A549 treated with GW870086 at 1 μM for 4 hours (cell line): Measurements from ENCODE around the gene ASIC4. TPM values are rescaled to one million over a fixed set of nuclear protein-coding genes. Genes with fewer than 3 reads are reported as not detected.

Source experiments
- total RNA-seq: library from RNA; stranded (reverse); fragments of 200-300 nt; extraction: Qiagen RNA extraction; gene quantifications from 5 replicates; pipeline ENCODE4 v1.2.3, GENCODE V29; 2022; ENCODE audit warnings: low read depth

The ASIC4 gene
- total RNA-seq: 0.11 to 0.15 TPM (median 0.14 TPM) in 3 of 5 replicates, not detected in the others

GRCh38 chr2:219514196-219514761 lies at the start of gene ASIC4:
TSS of gene ASIC4 (plus strand) at chr2:219514482. CDS start at chr2:219514725, 243 bp downstream.

GRCh38 chr2:219498280-219499057 lies 15.8 kb upstream of the ASIC4 start, which contains the start of gene GMPPA:
TSS of gene GMPPA (plus strand) at chr2:219498891. CDS start at chr2:219499976, 1,085 bp downstream.

GRCh38 chr2:219543596-219544358 lies 29.5 kb downstream of the ASIC4 start, which contains the start of the genes CHPF and TMEM198:
TSS of gene CHPF (minus strand) at chr2:219543809. CDS start at chr2:219543538, 271 bp downstream.
TSS of gene TMEM198 (plus strand) at chr2:219544028. CDS start at chr2:219544728, 700 bp downstream.

GRCh38 chr2:219571311-219572236 lies 57.3 kb downstream of the ASIC4 start, which contains the start of gene OBSL1:
TSS of gene OBSL1 (minus strand) at chr2:219571539. CDS start at chr2:219571232, 307 bp downstream.

GRCh38 chr2:219572237-219573001 lies 58.1 kb downstream of the ASIC4 start, which contains the start of gene INHA:
TSS of gene INHA (plus strand) at chr2:219572310. CDS start at chr2:219572375, 65 bp downstream.

Other genes with a start within 250 kb of the ASIC4 start
- gene DNAJB2, start 235.1 kb upstream of the ASIC4 start, total RNA-seq: 30.0 to 40.2 TPM (median 38.3 TPM) in 5 replicates
- 0.95 to 1.9 TPM (median 1.5 TPM) in 5 replicates for gene PTPRN, start 205.1 kb upstream of the ASIC4 start, total RNA-seq
- gene RESP18, start 181.7 kb upstream of the ASIC4 start, total RNA-seq: not detected in 5 replicates
- 54.9 to 67.6 TPM (median 60.7 TPM) in 5 replicates for gene DNPEP, start 126.6 kb upstream of the ASIC4 start, total RNA-seq
- 0.27 to 0.84 TPM (median 0.43 TPM) in 5 replicates for gene DES, start 96.1 kb upstream of the ASIC4 start, total RNA-seq
- gene SPEG, start 79.6 kb upstream of the ASIC4 start, total RNA-seq: 5.4 to 12.9 TPM (median 8.1 TPM) in 5 replicates
- gene GMPPA, start 15.6 kb upstream of the ASIC4 start, total RNA-seq: 32.5 to 37.9 TPM (median 36.2 TPM) in 5 replicates
- gene CHPF, start 29.3 kb downstream of the ASIC4 start, total RNA-seq: 19.1 to 31.8 TPM (median 29.2 TPM) in 5 replicates
- 0.55 to 1.5 TPM (median 0.94 TPM) in 5 replicates for gene TMEM198, start 29.5 kb downstream of the ASIC4 start, total RNA-seq
- gene OBSL1, start 57.1 kb downstream of the ASIC4 start, total RNA-seq: 16.6 to 22.3 TPM (median 20.4 TPM) in 5 replicates
- 0.18 to 0.47 TPM (median 0.36 TPM) in 5 replicates for gene INHA, start 57.8 kb downstream of the ASIC4 start, total RNA-seq
- gene STK11IP, start 83.4 kb downstream of the ASIC4 start, total RNA-seq: 14.2 to 17.9 TPM (median 17.6 TPM) in 5 replicates
- 2.0 to 3.4 TPM (median 3.0 TPM) in 5 replicates for gene SLC4A3, start 113.1 kb downstream of the ASIC4 start, total RNA-seq